Mammary microvascular endothelial cell (primary cell): ENCODE measurements around the gene ARL5B. TPM values are rescaled to one million over a fixed set of nuclear protein-coding genes. Genes with fewer than 3 reads are reported as not detected.

Experiments
- total RNA-seq: library from RNA; depleted of rRNA; stranded (reverse); fragments of >200 nt; gene quantifications from 2 replicates; pipeline ENCODE4 v1.2.3, GENCODE V29; 2015

Gene ARL5B, protein sequence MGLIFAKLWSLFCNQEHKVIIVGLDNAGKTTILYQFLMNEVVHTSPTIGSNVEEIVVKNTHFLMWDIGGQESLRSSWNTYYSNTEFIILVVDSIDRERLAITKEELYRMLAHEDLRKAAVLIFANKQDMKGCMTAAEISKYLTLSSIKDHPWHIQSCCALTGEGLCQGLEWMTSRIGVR
- 11.8 and 11.9 TPM in 2 replicates for total RNA-seq

DNA sequence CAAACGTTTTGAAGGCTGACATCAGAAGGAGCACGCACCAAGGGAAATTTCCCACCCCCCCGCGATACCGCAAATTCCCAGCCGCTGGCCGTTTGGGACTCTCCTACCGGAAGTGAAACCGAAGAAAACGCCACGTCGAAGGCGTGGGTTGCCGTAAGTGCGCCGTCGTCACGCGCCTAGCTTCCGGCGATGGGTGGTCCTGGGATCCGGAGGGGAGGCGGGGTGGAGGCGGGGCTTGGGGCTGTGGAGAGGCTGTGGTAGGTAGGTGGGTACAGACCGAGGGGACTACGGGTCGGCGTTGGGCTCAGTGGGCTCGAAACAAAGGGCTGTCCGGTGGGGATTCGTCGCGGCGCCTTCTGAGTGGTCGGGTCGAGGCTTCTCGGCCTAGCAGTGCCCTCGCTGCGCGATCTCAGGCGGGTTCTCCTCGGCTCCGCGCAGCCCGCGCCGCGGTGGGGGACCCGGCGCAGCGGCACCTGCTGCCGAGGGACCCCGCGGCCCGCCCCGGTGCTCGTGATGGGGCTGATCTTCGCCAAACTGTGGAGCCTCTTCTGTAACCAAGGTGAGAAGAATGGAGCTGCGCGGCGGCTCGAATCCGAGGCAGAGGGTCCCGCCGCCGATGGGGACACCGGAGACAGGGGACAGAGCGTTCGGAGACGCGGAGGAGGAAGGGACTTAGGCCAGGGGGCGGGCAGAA lies at the start of gene ARL5B:
ARL5B (plus strand) TSS at position 307 of the 694 bp plus-strand sequence; CDS start at position 514, 207 bp downstream.

DNA sequence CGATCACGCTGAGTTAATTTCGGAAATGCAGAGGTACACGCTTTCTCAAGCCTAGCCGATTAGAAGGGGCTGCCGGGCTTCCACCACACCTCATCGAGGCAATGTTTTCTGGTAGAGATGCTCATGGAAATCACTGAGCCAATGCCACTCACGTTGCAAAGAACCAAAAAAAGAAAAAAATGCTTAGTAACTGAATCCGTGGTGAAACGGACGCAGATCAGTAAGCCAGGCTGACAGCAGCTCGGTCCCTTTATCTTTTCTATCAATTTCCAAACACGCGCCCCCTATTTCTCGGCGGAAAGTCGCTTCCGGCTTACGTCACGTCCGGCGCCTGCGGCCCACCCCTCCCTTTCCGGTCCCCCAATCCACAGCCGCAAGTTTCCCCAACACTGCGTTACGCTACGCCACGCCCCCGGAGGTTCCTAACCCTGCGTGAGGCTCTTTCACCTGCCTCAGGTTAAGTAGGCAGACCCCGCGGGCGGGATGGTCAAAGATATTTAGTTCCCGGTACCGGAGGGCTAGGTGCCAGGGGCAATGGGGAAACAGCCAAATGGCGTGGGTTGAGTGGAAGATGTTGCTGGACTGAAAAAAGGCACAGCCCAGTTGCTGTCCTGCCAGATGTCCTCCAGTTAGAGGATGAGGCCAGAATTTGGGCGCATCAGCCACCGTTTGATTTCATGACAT lies 7.8 kb upstream of the ARL5B start, which contains the start of gene NSUN6:
NSUN6 (minus strand) TSS at position 264 of the 684 bp plus-strand sequence. CDS start 384 bp downstream, outside the sequence.

Other genes starting within 250 kb of the ARL5B start
- 4.9 and 6.1 TPM in 2 replicates for gene NSUN6, start 7.8 kb upstream of the ARL5B start, total RNA-seq